ENCODE results near the gene SLC6A18.
"Not testable (repeated sequence)": the region's sequence is repeated elsewhere in the genome, so short reads cannot be mapped to it uniquely, and the experiment has no call there.

SLC6A18 gene

GRCh38 chr5:1279443-1280151 is 54.4 kb downstream of the SLC6A18 start:
- DNase-seq, result no peak

DNA sequence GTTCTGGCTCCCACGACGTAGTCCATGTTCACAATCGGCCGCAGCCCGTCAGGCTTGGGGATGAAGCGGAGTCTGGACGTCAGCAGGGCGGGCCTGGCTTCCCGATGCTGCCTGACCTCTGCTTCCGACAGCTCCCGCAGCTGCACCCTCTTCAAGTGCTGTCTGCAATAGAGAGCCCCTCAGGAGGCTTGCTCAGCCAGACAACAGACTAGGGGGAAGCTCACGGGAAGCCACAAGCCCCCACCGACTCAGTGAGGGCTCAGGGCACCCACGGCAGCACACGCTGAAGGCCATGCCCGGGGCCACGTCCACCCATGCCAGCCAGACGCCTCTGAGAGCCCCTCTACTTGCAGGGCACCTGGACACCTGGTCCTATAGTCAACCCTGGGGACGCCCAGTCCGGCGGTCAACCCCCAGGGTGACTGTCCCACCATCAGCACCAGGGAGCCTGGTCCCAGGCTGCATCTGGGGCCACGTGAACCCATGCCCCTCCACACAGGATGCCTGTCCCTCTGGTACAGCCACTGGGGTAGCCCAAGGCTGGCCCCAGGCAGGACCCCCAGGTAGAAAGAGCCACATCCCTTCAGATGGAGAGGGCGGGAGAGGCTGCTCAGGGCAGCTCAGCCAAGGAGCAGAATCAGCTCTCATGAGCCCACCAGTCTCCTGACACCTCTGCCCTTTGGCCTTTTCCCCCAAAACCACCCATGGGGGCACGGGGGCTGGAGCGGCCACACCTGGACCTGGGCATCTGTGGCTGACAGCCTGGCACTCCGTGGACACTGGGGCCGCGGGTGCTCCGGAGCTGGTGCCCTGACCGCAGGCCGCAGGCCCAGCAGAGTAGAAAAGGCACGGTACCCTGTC is 55.2 kb downstream of the SLC6A18 start:
- no peak for DNase-seq

DNA sequence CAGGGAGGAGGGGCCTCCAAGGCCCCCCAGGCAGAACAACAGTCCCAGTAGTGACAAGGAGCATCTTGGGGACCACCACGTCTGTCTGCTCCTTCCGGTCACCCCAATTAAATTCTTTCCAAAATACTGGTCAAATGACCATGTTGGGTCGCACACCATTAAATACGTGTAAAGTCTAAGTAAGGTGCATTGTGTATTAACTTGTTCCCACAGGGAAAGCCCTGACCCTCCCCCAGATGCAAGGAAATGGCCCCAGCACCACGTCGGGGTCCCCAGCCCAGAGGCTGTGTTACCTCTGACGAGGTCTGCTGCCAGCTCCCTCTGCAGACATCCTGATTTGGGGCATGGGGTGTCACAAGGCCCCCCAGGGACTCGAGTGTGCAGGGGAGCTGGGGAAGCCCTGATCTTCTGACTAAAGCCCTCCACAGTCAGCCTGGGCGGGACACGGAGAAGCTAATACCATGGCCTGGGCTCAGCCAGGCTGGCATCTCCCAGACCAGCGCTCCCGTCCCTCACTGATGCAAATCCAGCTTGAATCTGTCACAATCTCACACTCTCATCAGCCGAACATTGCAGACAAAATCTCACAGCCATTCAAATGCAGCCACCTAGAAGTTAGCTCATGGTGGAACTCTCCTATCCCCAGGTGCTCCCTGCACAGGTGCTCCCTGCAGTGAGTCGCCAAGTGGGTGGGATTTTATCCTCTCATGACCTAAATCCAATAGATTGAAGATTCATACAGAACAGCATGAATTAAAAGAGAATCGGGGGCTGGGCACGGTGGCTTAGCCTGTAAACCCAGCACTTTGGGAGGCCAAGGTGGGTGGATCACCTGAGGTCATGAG is 56.1 kb downstream of the SLC6A18 start:
- DNase-seq, result no peak

GRCh38 chr5:1282131-1282992 is 57.2 kb downstream of the SLC6A18 start:
- no peak for DNase-seq

DNA sequence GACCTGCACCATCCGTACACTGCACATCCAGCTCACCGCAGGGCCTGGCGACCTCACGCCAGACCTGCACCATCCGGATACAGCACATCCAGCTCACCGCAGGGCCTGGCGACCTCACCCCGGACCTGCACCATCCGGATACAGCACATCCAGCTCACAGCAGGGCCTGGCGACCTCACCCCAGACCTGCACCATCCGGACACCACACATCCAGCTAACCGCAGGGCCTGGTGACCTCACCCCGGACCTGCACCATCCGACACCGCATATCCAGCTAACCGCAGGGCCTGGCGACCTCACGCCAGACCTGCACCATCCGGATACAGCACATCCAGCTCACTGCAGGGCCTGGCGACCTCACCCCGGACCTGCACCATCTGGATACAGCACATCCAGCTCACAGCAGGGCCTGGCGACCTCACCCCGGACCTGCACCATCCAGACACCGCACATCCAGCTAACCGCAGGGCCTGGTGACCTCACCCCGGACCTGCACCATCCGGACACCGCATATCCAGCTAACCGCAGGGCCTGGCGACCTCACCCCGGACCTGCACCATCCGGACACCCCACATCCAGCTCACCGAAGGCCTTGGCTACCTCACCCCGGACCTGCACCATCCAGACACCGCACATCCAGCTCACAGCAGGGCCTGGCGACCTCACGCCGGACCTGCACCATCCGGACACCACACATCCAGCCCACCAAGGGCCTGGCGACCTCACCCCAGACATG is 58.0 kb downstream of the SLC6A18 start:
- DNase-seq, result not testable (repeated sequence)

DNA sequence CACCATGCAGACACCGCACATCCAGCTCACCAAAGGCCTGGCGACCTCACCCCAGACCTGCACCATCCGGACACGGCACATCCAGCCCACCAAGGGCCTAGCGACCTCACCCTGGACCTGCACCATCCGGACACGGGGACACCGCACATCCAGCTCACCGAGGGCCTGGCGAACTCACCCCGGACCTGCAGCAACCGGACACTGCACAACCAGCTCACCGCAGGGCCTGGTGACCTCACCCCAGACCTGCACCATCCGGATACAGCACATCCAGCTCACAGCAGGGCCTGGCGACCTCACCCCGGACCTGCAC is 58.5 kb downstream of the SLC6A18 start:
- DNase-seq, result not testable (repeated sequence)

GRCh38 chr5:1284336-1284970 is 59.3 kb downstream of the SLC6A18 start:
- DNase-seq, result not testable (repeated sequence)

- DNase-seq, result no peak
Measured at GRCh38 chr5:1285141-1285540, 60.0 kb downstream of the SLC6A18 start.

- DNase-seq, result no peak
Measured at GRCh38 chr5:1285883-1286291, 60.7 kb downstream of the SLC6A18 start.

DNA sequence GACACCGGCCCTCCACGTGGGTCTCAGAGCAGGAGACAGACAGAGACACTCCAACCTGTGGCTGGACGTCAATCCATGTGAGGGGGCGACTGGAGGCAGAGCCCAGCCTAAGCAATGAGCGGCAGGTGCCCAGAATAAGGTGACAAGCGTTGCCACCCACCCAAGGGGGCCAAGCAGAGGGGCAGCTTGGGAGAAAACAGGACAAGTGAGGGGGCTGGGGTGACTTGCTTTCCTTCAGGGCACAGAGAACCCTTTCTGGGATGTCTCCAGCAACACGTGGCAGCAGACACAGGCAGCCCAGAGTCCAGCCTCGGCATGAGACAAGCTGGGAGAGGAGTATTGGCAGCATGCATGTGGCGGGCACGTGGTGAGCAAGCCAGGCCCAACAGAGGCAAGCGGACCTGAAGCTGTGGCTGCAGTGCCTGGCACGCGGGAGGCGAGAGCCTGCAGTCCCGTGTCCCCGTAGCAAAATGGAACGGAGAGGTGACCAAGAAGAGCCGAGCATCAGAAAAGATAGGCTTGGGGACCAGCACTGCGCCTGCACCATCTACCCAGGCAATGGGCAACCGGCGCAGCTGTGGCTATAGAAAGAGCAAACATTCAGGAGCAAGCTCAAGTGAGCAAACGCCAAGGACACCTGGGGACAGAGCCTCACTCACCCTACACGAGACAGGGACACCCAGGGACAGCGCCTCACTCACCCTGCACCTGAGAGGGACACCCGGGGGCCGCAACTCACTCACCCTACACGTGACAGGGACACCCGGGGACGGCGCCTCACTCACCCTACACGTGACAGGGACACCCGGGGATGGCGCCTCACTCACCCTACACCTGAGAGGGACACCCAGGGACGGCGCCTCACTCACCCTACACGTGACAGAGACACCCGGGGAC is 63.5 kb downstream of the SLC6A18 start:
- no peak for DNase-seq

DNA sequence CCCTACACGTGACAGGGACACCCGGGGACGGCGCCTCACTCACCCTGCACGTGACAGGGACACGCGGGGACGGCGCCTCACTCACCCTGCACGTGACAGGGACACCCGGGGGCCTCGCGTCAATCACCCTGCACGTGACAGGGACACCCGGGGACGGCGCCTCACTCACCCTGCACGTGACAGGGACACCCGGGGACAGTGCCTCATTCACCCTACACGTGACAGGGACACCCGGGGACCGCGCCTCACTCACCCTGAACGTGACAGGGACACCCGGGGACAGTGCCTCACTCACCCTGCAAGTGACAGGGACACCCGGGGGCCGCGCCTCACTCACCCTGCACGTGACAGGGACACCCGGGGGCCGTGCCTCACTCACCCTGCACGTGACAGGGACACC is 64.4 kb downstream of the SLC6A18 start:
- not testable (repeated sequence) for DNase-seq

- not testable (repeated sequence) for DNase-seq
Measured at GRCh38 chr5:1290956-1291355, 65.8 kb downstream of the SLC6A18 start.

DNA sequence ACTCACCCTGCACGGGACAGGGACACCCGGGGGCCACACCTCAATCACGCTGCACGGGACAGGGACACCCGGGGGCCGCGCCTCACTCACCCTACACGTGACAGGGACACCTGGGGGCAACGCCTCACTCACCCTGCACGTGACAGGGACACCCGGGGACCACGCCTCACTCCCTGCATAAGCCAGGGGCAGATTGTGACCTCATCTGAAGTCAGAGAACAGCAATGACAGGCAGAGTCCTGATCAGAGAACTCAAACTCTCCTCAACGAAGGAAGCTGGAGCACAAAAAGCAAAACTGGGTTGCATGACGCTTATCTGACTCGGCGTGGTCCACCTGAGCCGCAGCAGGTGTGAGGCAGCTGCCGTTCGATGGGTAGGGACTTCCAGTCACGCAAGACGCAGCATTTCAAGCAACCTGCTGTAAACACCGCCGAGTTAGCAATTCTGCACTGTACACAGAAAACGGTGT is 66.5 kb downstream of the SLC6A18 start:
- no peak for DNase-seq

- no peak for DNase-seq
Measured at GRCh38 chr5:1292139-1292538, 67.0 kb downstream of the SLC6A18 start.

GRCh38 chr5:1292846-1293415 is 67.8 kb downstream of the SLC6A18 start:
- DNase-seq, result no peak

DNA sequence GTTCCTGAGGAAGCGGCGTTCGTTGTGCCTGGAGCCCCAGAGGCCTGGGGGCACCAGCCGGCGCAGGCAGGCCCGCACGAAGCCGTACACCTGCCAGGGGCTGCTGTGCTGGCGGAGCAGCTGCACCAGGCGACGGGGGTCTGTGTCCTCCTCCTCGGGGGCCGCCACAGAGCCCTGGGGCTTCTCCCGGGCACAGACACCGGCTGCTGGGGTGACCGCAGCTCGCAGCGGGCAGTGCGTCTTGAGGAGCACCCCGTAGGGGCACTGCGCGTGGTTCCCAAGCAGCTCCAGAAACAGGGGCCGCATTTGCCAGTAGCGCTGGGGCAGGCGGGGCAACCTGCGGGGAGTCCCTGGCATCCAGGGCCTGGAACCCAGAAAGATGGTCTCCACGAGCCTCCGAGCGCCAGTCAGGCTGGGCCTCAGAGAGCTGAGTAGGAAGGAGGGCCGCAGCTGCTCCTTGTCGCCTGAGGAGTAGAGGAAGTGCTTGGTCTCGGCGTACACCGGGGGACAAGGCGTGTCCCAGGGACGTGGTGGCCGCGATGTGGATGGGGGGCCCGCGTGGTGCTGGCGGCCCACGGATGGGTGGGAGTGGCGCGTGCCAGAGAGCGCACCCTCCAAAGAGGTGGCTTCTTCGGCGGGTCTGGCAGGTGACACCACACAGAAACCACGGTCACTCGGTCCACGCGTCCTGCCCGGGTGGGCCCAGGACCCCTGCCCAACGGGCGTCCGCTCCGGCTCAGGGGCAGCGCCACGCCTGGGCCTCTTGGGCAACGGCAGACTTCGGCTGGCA is 68.4 kb downstream of the SLC6A18 start:
- DNase-seq, result no peak

- DNase-seq, result no peak
Measured at GRCh38 chr5:1294206-1294834, 69.1 kb downstream of the SLC6A18 start.

Measured in DMS 273 treated with DMSO at 0.1 percent for 48 hours (cell line).